ENCODE data around the gene KCNAB3. TPM values are rescaled to one million over a fixed set of nuclear protein-coding genes. Genes with fewer than 3 reads are reported as not detected.

The KCNAB3 gene
- total RNA-seq, 1 donor from 2014 or later: 0.30 TPM

GRCh38 chr17:7886227-7887037 lies 43.2 kb downstream of the KCNAB3 start:
- Histone ChIP-seq H3K36me3 (peaks cover 4% of the 10 kb centered on the region), H3K4me1 (peaks cover 67% of the 10 kb centered on the region), H3K27me3 (ENCODE audit: low read depth) (no peaks in the 10 kb centered on the region), H3K9me3 (replicated peaks) (no peaks in the 10 kb centered on the region), H3K4me3 (peak overlapping the region; percentile 88), H3K27ac (replicated peaks) (peak overlapping the region; percentile 98)
- TF ChIP-seq, protein P1, sequence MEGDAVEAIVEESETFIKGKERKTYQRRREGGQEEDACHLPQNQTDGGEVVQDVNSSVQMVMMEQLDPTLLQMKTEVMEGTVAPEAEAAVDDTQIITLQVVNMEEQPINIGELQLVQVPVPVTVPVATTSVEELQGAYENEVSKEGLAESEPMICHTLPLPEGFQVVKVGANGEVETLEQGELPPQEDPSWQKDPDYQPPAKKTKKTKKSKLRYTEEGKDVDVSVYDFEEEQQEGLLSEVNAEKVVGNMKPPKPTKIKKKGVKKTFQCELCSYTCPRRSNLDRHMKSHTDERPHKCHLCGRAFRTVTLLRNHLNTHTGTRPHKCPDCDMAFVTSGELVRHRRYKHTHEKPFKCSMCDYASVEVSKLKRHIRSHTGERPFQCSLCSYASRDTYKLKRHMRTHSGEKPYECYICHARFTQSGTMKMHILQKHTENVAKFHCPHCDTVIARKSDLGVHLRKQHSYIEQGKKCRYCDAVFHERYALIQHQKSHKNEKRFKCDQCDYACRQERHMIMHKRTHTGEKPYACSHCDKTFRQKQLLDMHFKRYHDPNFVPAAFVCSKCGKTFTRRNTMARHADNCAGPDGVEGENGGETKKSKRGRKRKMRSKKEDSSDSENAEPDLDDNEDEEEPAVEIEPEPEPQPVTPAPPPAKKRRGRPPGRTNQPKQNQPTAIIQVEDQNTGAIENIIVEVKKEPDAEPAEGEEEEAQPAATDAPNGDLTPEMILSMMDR (IDR thresholded peaks at IDR 0.05; ENCODE audit: borderline replicate concordance): no peak
- intact Hi-C loops (cut with micrococcal nuclease): no loop called here
- no peak for DNase-seq

DNA sequence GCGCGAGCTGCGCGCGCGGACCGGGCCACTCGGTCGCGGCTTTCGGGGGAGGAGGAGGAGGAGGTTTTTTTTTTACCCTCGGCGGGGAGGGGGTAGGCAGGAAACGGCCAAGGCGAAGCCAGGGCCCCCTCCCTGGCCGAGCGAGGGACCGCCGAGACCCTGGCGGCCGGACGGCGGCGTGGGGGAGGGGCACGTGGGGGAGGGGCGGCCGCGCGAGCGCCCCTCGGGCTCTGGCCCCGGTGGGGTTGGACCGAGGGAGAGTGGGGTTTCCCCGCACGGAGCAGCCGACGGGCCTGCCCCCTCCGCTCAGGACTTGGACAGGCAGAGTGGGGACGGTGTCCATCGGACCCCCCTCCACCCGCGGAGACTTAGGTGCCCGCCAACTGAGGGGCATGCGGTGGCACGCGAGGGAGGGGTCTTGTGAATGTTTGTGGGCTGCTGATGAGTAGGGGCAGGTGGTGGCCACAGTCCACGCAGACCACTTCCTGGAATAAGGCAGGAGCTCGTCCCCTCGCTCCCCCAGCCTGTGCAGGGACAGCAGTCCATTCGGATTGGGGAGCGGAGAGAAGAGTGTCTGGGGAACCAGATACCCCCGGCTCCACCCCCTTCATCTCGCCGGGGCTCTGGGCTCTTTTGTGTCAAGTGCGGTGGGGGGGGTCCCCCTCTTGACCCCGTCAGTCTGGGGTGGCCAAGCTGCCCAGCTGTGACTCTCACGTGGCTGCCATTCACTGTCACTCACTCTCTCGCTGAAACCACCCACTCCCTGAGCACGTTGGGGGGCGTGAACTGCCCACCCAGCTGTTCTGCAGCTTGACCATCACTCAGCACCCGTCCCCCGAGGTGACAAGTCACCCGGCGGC lies 44.1 kb downstream of the KCNAB3 start:
- Histone ChIP-seq H3K4me3 (peak overlapping the region; percentile 88), H3K27me3 (ENCODE audit: low read depth) (no peaks in the 10 kb centered on the region), H3K27ac (replicated peaks) (peak overlapping the region; percentile 98), H3K4me1 (peaks cover 72% of the 10 kb centered on the region), H3K36me3 (peaks cover 3% of the 10 kb centered on the region), H3K9me3 (replicated peaks) (no peaks in the 10 kb centered on the region)
- DNase-seq: peak; percentile 36
- TF ChIP-seq, protein P1 (IDR thresholded peaks at IDR 0.05; ENCODE audit: borderline replicate concordance): no peak
- intact Hi-C loops (cut with micrococcal nuclease): no loop called here

DNA sequence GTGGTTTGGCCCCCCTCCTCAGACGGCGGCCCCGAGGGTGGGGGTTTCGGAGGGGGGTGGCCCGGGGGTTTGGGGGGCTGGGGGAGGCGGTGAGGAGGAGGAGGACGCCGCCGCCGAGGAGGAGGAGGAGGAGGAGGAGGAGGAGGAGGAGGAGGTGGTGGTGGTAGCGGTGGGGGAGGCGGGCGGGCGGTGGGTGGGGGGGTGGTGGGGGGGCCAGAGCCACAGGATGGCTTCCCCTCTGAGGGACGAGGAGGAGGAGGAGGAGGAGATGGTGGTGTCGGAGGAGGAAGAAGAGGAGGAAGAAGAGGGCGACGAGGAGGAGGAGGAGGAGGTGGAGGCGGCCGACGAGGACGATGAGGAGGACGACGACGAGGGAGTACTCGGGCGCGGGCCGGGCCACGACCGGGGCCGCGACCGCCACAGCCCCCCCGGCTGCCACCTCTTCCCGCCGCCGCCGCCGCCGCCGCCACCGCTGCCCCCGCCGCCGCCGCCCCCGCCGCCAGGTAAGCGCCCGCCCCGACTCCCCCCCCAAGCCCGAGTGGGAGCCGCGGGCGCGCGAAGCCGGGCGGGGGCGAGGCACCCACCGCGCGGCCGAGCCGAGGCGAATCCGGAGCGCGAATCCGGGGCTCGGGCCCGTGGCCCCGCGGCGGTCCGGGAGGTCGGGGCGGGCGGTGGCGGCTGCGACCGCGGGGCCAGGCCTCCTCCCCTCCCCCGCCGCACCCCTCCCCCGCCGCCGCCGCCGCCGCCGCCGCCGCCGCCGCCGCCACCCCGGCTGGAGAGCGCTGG lies 44.9 kb downstream of the KCNAB3 start:
- H3K4me1 ChIP-seq: peaks cover 67% of the 10 kb centered on the region
- DNase-seq: no peak
- H3K4me3 ChIP-seq: peak overlapping the region; percentile 88
- peaks cover 12% of the 10 kb centered on the region for H3K36me3 ChIP-seq
- peak overlapping the region; percentile 98 for H3K27ac ChIP-seq (replicated peaks)
- H3K27me3 ChIP-seq (ENCODE audit: low read depth): no peaks in the 10 kb centered on the region
- TF ChIP-seq, protein P1 (IDR thresholded peaks at IDR 0.05; ENCODE audit: borderline replicate concordance): no peak
- intact Hi-C loops (cut with micrococcal nuclease): no loop called here
- H3K9me3 ChIP-seq (replicated peaks): no peaks in the 10 kb centered on the region

DNA sequence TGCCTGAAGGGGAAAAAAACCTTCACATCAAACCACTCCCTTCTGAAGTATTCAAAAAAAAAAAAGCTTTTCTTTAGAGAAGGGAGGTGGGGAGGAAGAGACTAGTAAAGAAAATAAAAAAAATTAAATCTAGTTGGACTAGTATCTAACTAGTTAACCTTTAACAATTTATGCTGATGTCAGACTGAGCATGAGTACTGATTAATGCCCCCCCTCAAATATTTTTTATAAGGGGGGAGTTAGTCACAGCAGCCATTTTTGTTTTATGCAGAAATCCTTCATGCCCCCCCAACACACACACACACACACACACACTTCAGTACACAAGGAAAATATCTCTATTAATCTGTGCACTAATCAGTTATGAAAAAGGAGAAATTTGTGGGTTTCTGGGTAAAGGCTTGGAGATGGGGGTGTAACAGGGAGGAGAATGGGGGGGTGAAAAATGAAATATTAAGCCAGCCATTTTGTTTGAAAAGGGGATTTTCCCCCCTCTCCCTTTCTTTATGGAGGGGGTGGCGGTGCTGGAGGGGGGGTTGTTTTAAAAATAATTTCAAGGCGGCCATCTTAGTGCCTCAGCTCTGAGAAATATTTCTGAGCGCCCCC lies 45.8 kb downstream of the KCNAB3 start:
- no peaks in the 10 kb centered on the region for H3K27me3 ChIP-seq (ENCODE audit: low read depth)
- intact Hi-C loops (cut with micrococcal nuclease): no loop called here
- H3K4me3 ChIP-seq: peak overlapping the region; percentile 88
- peaks cover 58% of the 10 kb centered on the region for H3K4me1 ChIP-seq
- H3K36me3 ChIP-seq: peaks cover 12% of the 10 kb centered on the region
- no peaks in the 10 kb centered on the region for H3K9me3 ChIP-seq (replicated peaks)
- TF ChIP-seq, protein P1 (IDR thresholded peaks at IDR 0.05; ENCODE audit: borderline replicate concordance): no peak
- peak overlapping the region; percentile 98 for H3K27ac ChIP-seq (replicated peaks)
- DNase-seq: no peak

DNA sequence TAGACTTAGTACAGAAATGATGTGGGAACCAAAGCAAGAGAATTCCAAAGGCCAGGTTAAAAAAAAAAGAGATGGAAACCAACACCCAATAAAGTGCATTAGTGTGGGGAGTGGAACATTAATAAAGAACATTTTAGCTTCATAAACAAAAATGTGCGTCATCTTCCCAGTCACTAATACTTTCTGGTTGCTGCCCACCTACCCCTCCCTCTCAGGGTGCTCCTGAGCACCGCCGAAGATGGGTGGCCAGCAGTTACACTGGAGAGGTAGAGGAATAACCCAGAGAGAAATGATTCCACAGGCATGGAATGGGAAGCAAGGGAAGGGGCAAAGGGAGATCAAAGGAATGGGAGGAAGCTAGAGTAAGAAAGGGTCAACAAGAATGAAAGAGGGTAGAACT lies 47.0 kb downstream of the KCNAB3 start:
- H3K27ac ChIP-seq (replicated peaks): peak overlapping the region; percentile 98
- H3K4me1 ChIP-seq: peaks cover 46% of the 10 kb centered on the region
- no peak for DNase-seq
- TF ChIP-seq, protein P1 (IDR thresholded peaks at IDR 0.05; ENCODE audit: borderline replicate concordance): no peak
- H3K9me3 ChIP-seq (replicated peaks): no peaks in the 10 kb centered on the region
- H3K36me3 ChIP-seq: peaks cover 12% of the 10 kb centered on the region
- H3K4me3 ChIP-seq: no peak overlapping the region
- intact Hi-C loops (cut with micrococcal nuclease): no loop called here
- no peaks in the 10 kb centered on the region for H3K27me3 ChIP-seq (ENCODE audit: low read depth)
